Testis (tissue), 3 donors: ENCODE data around the gene ALDOA. TPM values are rescaled to one million over a fixed set of nuclear protein-coding genes. Genes with fewer than 3 reads are reported as not detected.
A peak's percentile ranks its signal among the peaks of the same experiment; 100 is the strongest.

Source experiments
- DNase-seq: peaks from one replicate; pipeline ENCODE4 v3.0.0-alpha.2; 2019
- H3K27ac ChIP-seq, 2 donors: fragments of 200-600 bp; sonication (generic); one replicate each; pipeline ENCODE4 v1.5.1; 2019
- H3K27me3 ChIP-seq: fragments of 200-600 bp; sonication (generic); one replicate; pipeline ENCODE4 v1.5.1; 2019
- H3K36me3 ChIP-seq: fragments of 200-600 bp; sonication (generic); one replicate; pipeline ENCODE4 v1.5.1; 2017; ENCODE audit warnings: low read depth; ENCODE audit errors: missing control alignments
- H3K4me1 ChIP-seq: fragments of 200-600 bp; sonication (generic); one replicate; pipeline ENCODE4 v1.5.1; 2019
- H3K4me3 ChIP-seq, 2 donors: fragments of 200-600 bp; sonication (generic); one replicate each; pipeline ENCODE4 v1.5.1; 2017 to 2019
- H3K9me3 ChIP-seq: fragments of 200-600 bp; sonication (generic); one replicate; pipeline ENCODE4 v1.5.1; 2017
- CTCF ChIP-seq, 3 experiments: fragments of 450-650 bp in 2 of 3; fragments of 200-600 bp in 1 of 3; sonication (generic) in 1 of 3; IDR thresholded peaks; one replicate each; pipeline ENCODE4 v1.5.1; 2016 to 2019; ENCODE audit warnings: antibody characterized with exemption in 3 of 3, mild to moderate bottlenecking in 2 of 3, moderate library complexity in 1 of 3
- POLR2A ChIP-seq: fragments of 450-650 bp; IDR thresholded peaks from one replicate; pipeline ENCODE4 v1.6.1; 2017; ENCODE audit warnings: antibody characterized with exemption, mild to moderate bottlenecking, moderate library complexity
- WGBS, 2 donors: methylation state at CpG; one replicate each; pipeline ENCODE4 v1.1.5; 2018; 5-methylcytosine and 5-hydroxymethylcytosine counted together
- intact Hi-C: fragments of 100-400 bp; cut with DNase I; formaldehyde crosslinking; loops from one replicate; pipeline ENCODE4 v1.15.1; 2023; ENCODE audit warnings: low total_unique reads
- polyA plus RNA-seq: library from polyadenylated mRNA; stranded (reverse); fragments of 350-450 nt; fragmentation: Illumina TruSeq; extraction: RNeasy Lipid Tissue Mini Kit (QIAGEN cat#74804); gene quantifications from one replicate; pipeline ENCODE4 v1.2.3, GENCODE V29; 2014; ENCODE audit warnings: low read depth, low replicate concordance; ENCODE audit not compliant: insufficient read depth
- total RNA-seq, 2 donors: library from RNA; depleted of rRNA; stranded (reverse); fragments of >200 nt; gene quantifications; one replicate each; pipeline ENCODE4 v1.2.3, GENCODE V29; 2016

Gene ALDOA
- total and polyA plus RNA-seq, 3 donors from 2014 or later: 373 to 521 (median 467) TPM

GRCh38 chr16:30065943-30066760 is 592 bp downstream of the ALDOA start:
- peak; percentile 33 for DNase-seq

GRCh38 chr16:30066761-30067583 is 1.4 kb downstream of the ALDOA start:
- H3K36me3 ChIP-seq: no peaks in the 10 kb centered on the region
- DNase-seq: no peak
- intact Hi-C loops: no loop called here

More at GRCh38 chr16:30065943-30066760, 592 bp downstream of the ALDOA start:
- no peaks in the 10 kb centered on the region for H3K27me3 ChIP-seq
- H3K9me3 ChIP-seq: no peaks in the 10 kb centered on the region
- 0 to 1% methylated on average over 23 to 35 of the region's 44 CpGs for WGBS, 2 donors
- H3K4me3 ChIP-seq: peak overlapping the region; percentile 77 to 89
- H3K36me3 ChIP-seq: no peaks in the 10 kb centered on the region
- H3K4me1 ChIP-seq: peaks cover 45% of the 10 kb centered on the region
- peak overlapping the region; percentile 93 to 96 for H3K27ac ChIP-seq
- intact Hi-C loops: no loop called here
- TF ChIP-seq POLR2A (no peak), CTCF (IDR thresholded peaks at IDR 0.05) (no peak)

GRCh38 chr16:30067584-30067916 is 2.0 kb downstream of the ALDOA start:
- no peak for DNase-seq
- Histone ChIP-seq H3K4me1 (peaks cover 49% of the 10 kb centered on the region), H3K27me3 (no peaks in the 10 kb centered on the region), H3K4me3 (peak overlapping the region in 1 of 2 donors; percentile 89), H3K36me3 (no peaks in the 10 kb centered on the region), H3K27ac (peak overlapping the region in 1 of 2 donors; percentile 93), H3K9me3 (no peaks in the 10 kb centered on the region)
- no peak for TF ChIP-seq CTCF (IDR thresholded peaks at IDR 0.05)
- TF ChIP-seq POLR2A: no peak
- intact Hi-C loops: no loop called here
- WGBS, 2 donors: 61 to 72% methylated on average over 6 of the region's 6 CpGs

More at GRCh38 chr16:30066761-30067583, 1.4 kb downstream of the ALDOA start:
- WGBS, 2 donors: 27% methylated on average over 10 to 21 of the region's 21 CpGs
- Histone ChIP-seq H3K4me3 (peak overlapping the region; percentile 77 to 89), H3K27me3 (no peaks in the 10 kb centered on the region), H3K9me3 (no peaks in the 10 kb centered on the region), H3K4me1 (peaks cover 49% of the 10 kb centered on the region), H3K27ac (peak overlapping the region; percentile 93 to 96)
- TF ChIP-seq CTCF (IDR thresholded peaks at IDR 0.05) (no peak), POLR2A (no peak)

- Histone ChIP-seq H3K4me1 (peaks cover 49% of the 10 kb centered on the region), H3K27ac (peak overlapping the region; percentile 61 to 68), H3K36me3 (no peaks in the 10 kb centered on the region), H3K27me3 (no peaks in the 10 kb centered on the region), H3K4me3 (no peak overlapping the region), H3K9me3 (no peaks in the 10 kb centered on the region)
- WGBS, 2 donors: 82 to 84% methylated on average over 8 to 9 of the region's 9 CpGs
- TF ChIP-seq CTCF (IDR thresholded peaks at IDR 0.05): no peak
- TF ChIP-seq POLR2A: no peak
- intact Hi-C loops: no loop called here
- DNase-seq: no peak
Observed at GRCh38 chr16:30068333-30068732, 2.8 kb downstream of the ALDOA start.
